Body of pancreas (tissue), 4 donors: ENCODE measurements around the gene MFSD6L. TPM values are rescaled to one million over a fixed set of nuclear protein-coding genes. Genes with fewer than 3 reads are reported as not detected.

Experiments used
- ATAC-seq: fragments of 150-250 bp; one replicate; pipeline ENCODE4 v1.9.1; 2016
- DNase-seq, 4 donors: peaks; one replicate each; pipeline ENCODE4 v3.0.0-alpha.2; 2019
- H3K27ac ChIP-seq, 4 donors: fragments of 200-600 bp; sonication (generic); 1 replicate in 3 of 4; 2 replicates in 1 of 4; pipeline versions ENCODE4 v1.5.1 to v1.6.1; 2016 to 2019; ENCODE audit warnings: mild to moderate bottlenecking in 1 of 4, mixed read lengths in 1 of 4, moderate library complexity in 1 of 4
- H3K27me3 ChIP-seq, 2 donors: fragments of 200-600 bp; sonication (generic); one replicate each; pipeline ENCODE4 v1.6.0; 2016; ENCODE audit warnings: mild to moderate bottlenecking in 1 of 2
- H3K36me3 ChIP-seq, 2 donors: fragments of 200-600 bp; sonication (generic); replicated peaks in 1 of 2; 2 replicates each; pipeline ENCODE4 v1.5.1; 2016; ENCODE audit warnings: low read depth in 2 of 2; ENCODE audit not compliant: insufficient read depth in 1 of 2
- H3K4me1 ChIP-seq: fragments of 200-600 bp; sonication (generic); one replicate; pipeline ENCODE4 v1.6.0; 2016
- H3K4me3 ChIP-seq, 2 donors: fragments of 200-600 bp; sonication (generic); 1 replicate in 1 of 2; 2 replicates in 1 of 2; pipeline ENCODE4 v1.5.1; 2016 to 2019
- H3K9me3 ChIP-seq, 3 donors: fragments of 200-600 bp; sonication (generic); 1 replicate in 2 of 3; 2 replicates in 1 of 3; pipeline ENCODE4 v1.5.1; 2016
- CTCF ChIP-seq, 7 experiments: fragments of 450-650 bp in 4 of 7; fragments of 200-600 bp in 3 of 7; sonication (generic) in 3 of 7; IDR thresholded peaks; one replicate each; pipeline ENCODE4 v1.5.1; 2016 to 2019; ENCODE audit warnings: antibody characterized with exemption in 7 of 7
- POLR2A ChIP-seq, 3 donors: fragments of 450-650 bp; IDR thresholded peaks; one replicate each; pipeline ENCODE4 v1.6.1; 2016; ENCODE audit warnings: antibody characterized with exemption in 3 of 3, mild to moderate bottlenecking in 2 of 3
- WGBS, 2 donors: methylation state at CpG; one replicate each; pipeline ENCODE4 v1.1.5; 2017; 5-methylcytosine and 5-hydroxymethylcytosine counted together
- intact Hi-C: fragments of 100-400 bp; cut with DNase I; formaldehyde crosslinking; loops from one replicate; pipeline ENCODE4 v1.15.1; 2023
- total RNA-seq, 2 donors: library from RNA; depleted of rRNA; stranded (reverse); fragments of >200 nt; gene quantifications; one replicate each; pipeline ENCODE4 v1.1.0, GENCODE V29; 2016

Gene MFSD6L
- total RNA-seq, 2 donors from 2014 or later = 3.9 to 8.6 TPM

- no peaks in the 10 kb centered on the region for H3K27me3 ChIP-seq
These were observed 27.8 kb upstream of the MFSD6L start for GRCh38 chr17:8826808-8827435.

GRCh38 chr17:8825802-8826201 is 26.6 kb upstream of the MFSD6L start:
- H3K27me3 ChIP-seq = no peaks in the 10 kb centered on the region
- H3K4me3 ChIP-seq = no peak overlapping the region
- DNase-seq (no peak), ATAC-seq (no peak)
- H3K4me1 ChIP-seq = no peaks in the 10 kb centered on the region
- 31 to 38% methylated on average over 2 of the region's 2 CpGs for WGBS, 2 donors
- no peak for TF ChIP-seq CTCF (IDR thresholded peaks at IDR 0.05)
- no peak for TF ChIP-seq POLR2A (IDR thresholded peaks at IDR 0.05)
- H3K27ac ChIP-seq = no peak overlapping the region
- H3K36me3 ChIP-seq = no peaks in the 10 kb centered on the region
- intact Hi-C loops = no loop called here
- no peaks in the 10 kb centered on the region for H3K9me3 ChIP-seq

More at GRCh38 chr17:8826808-8827435, 27.8 kb upstream of the MFSD6L start:
- no peaks in the 10 kb centered on the region for H3K9me3 ChIP-seq
- intact Hi-C loops = no loop called here
- no peaks in the 10 kb centered on the region for H3K36me3 ChIP-seq
- 71 to 75% methylated on average over 19 of the region's 19 CpGs for WGBS, 2 donors
- no peak overlapping the region for H3K4me3 ChIP-seq
- H3K4me1 ChIP-seq = no peaks in the 10 kb centered on the region
- H3K27ac ChIP-seq = no peak overlapping the region
- no peak for DNase-seq
- no peak for TF ChIP-seq POLR2A (IDR thresholded peaks at IDR 0.05)
- no peak for TF ChIP-seq CTCF (IDR thresholded peaks at IDR 0.05)
- ATAC-seq = no peak

- no peak for TF ChIP-seq CTCF (IDR thresholded peaks at IDR 0.05)
- TF ChIP-seq POLR2A (IDR thresholded peaks at IDR 0.05) = no peak
These were observed 24.1 kb upstream of the MFSD6L start for GRCh38 chr17:8823279-8823678.

GRCh38 chr17:8822401-8823035 is 23.4 kb upstream of the MFSD6L start:
- H3K36me3 ChIP-seq = no peaks in the 10 kb centered on the region
- TF ChIP-seq POLR2A (IDR thresholded peaks at IDR 0.05) (no peak), CTCF (IDR thresholded peaks at IDR 0.05) (no peak)
- WGBS, 2 donors = 71 to 73% methylated on average over 5 of the region's 5 CpGs
- intact Hi-C loops = no loop called here
- no peak overlapping the region for H3K4me3 ChIP-seq
- H3K9me3 ChIP-seq = no peaks in the 10 kb centered on the region
- H3K27me3 ChIP-seq = no peaks in the 10 kb centered on the region
- no peak for DNase-seq
- no peaks in the 10 kb centered on the region for H3K4me1 ChIP-seq
- H3K27ac ChIP-seq = no peak overlapping the region
- no peak for ATAC-seq

More at GRCh38 chr17:8823279-8823678, 24.1 kb upstream of the MFSD6L start:
- no peak for DNase-seq
- no peak for ATAC-seq
- intact Hi-C loops = no loop called here
- Histone ChIP-seq H3K27me3 (no peaks in the 10 kb centered on the region), H3K9me3 (no peaks in the 10 kb centered on the region), H3K4me3 (no peak overlapping the region), H3K4me1 (no peaks in the 10 kb centered on the region), H3K27ac (no peak overlapping the region), H3K36me3 (no peaks in the 10 kb centered on the region)
- 77 to 83% methylated on average over 5 of the region's 5 CpGs for WGBS, 2 donors
